ENCODE data around the gene BLID.

Gene BLID

GRCh38 chr11:122093731-122094275 is 22.2 kb downstream of the BLID start:
- Histone ChIP-seq H3K36me3 (ENCODE audit: control insufficient read depth, low read depth, low read length) (no peaks in the 10 kb centered on the region), H3K9ac (ENCODE audit: low read length) (no peak overlapping the region), H3K9me3 (ENCODE audit: control insufficient read depth, low read depth, low read length) (no peaks in the 10 kb centered on the region), H3K27me3 (ENCODE audit: control insufficient read depth, insufficient read depth, low read length) (peaks cover 8% of the 10 kb centered on the region), H3K27ac (ENCODE audit: low read length) (no peak overlapping the region), H3K4me3 (ENCODE audit: low read length) (no peak overlapping the region), H3K4me1 (ENCODE audit: control insufficient read depth, low read depth, low read length) (peaks cover 10% of the 10 kb centered on the region)

- Histone ChIP-seq H3K36me3 (ENCODE audit: control insufficient read depth, low read depth, low read length) (no peaks in the 10 kb centered on the region), H3K9ac (ENCODE audit: low read length) (no peak overlapping the region), H3K27me3 (ENCODE audit: control insufficient read depth, insufficient read depth, low read length) (no peaks in the 10 kb centered on the region), H3K4me3 (ENCODE audit: low read length) (no peak overlapping the region), H3K4me1 (ENCODE audit: control insufficient read depth, low read depth, low read length) (no peaks in the 10 kb centered on the region), H3K27ac (ENCODE audit: low read length) (no peak overlapping the region), H3K9me3 (ENCODE audit: control insufficient read depth, low read depth, low read length) (no peaks in the 10 kb centered on the region)
Measured at GRCh38 chr11:122091835-122092234, 24.2 kb downstream of the BLID start.

- Histone ChIP-seq H3K4me1 (ENCODE audit: control insufficient read depth, low read depth, low read length) (no peaks in the 10 kb centered on the region), H3K27ac (ENCODE audit: low read length) (no peak overlapping the region), H3K27me3 (ENCODE audit: control insufficient read depth, insufficient read depth, low read length) (no peaks in the 10 kb centered on the region), H3K9ac (ENCODE audit: low read length) (no peak overlapping the region), H3K9me3 (ENCODE audit: control insufficient read depth, low read depth, low read length) (no peaks in the 10 kb centered on the region), H3K36me3 (ENCODE audit: control insufficient read depth, low read depth, low read length) (no peaks in the 10 kb centered on the region), H3K4me3 (ENCODE audit: low read length) (no peak overlapping the region)
Measured at GRCh38 chr11:122089111-122089510, 26.9 kb downstream of the BLID start.

GRCh38 chr11:122085712-122086111 is 30.3 kb downstream of the BLID start:
- Histone ChIP-seq H3K4me3 (ENCODE audit: low read length) (no peak overlapping the region), H3K27me3 (ENCODE audit: control insufficient read depth, insufficient read depth, low read length) (no peaks in the 10 kb centered on the region), H3K36me3 (ENCODE audit: control insufficient read depth, low read depth, low read length) (no peaks in the 10 kb centered on the region), H3K9ac (ENCODE audit: low read length) (no peak overlapping the region), H3K27ac (ENCODE audit: low read length) (no peak overlapping the region), H3K9me3 (ENCODE audit: control insufficient read depth, low read depth, low read length) (no peaks in the 10 kb centered on the region), H3K4me1 (ENCODE audit: control insufficient read depth, low read depth, low read length) (no peaks in the 10 kb centered on the region)

GRCh38 chr11:122085264-122085663 is 30.8 kb downstream of the BLID start:
- Histone ChIP-seq H3K36me3 (ENCODE audit: control insufficient read depth, low read depth, low read length) (no peaks in the 10 kb centered on the region), H3K27ac (ENCODE audit: low read length) (no peak overlapping the region), H3K9me3 (ENCODE audit: control insufficient read depth, low read depth, low read length) (no peaks in the 10 kb centered on the region), H3K4me3 (ENCODE audit: low read length) (no peak overlapping the region), H3K4me1 (ENCODE audit: control insufficient read depth, low read depth, low read length) (no peaks in the 10 kb centered on the region), H3K27me3 (ENCODE audit: control insufficient read depth, insufficient read depth, low read length) (no peaks in the 10 kb centered on the region), H3K9ac (ENCODE audit: low read length) (no peak overlapping the region)

- H3K9me3 ChIP-seq (ENCODE audit: control insufficient read depth, low read depth, low read length), result no peaks in the 10 kb centered on the region
- no peaks in the 10 kb centered on the region for H3K36me3 ChIP-seq (ENCODE audit: control insufficient read depth, low read depth, low read length)
- no peak overlapping the region for H3K4me3 ChIP-seq (ENCODE audit: low read length)
- H3K4me1 ChIP-seq (ENCODE audit: control insufficient read depth, low read depth, low read length), result no peaks in the 10 kb centered on the region
- no peak overlapping the region for H3K9ac ChIP-seq (ENCODE audit: low read length)
- H3K27me3 ChIP-seq (ENCODE audit: control insufficient read depth, insufficient read depth, low read length), result no peaks in the 10 kb centered on the region
- no peak overlapping the region for H3K27ac ChIP-seq (ENCODE audit: low read length)
Measured at GRCh38 chr11:122082205-122082604, 33.8 kb downstream of the BLID start.

GRCh38 chr11:122081073-122081472 is 34.9 kb downstream of the BLID start:
- Histone ChIP-seq H3K27me3 (ENCODE audit: control insufficient read depth, insufficient read depth, low read length) (no peaks in the 10 kb centered on the region), H3K9me3 (ENCODE audit: control insufficient read depth, low read depth, low read length) (no peaks in the 10 kb centered on the region), H3K4me1 (ENCODE audit: control insufficient read depth, low read depth, low read length) (no peaks in the 10 kb centered on the region), H3K9ac (ENCODE audit: low read length) (no peak overlapping the region), H3K36me3 (ENCODE audit: control insufficient read depth, low read depth, low read length) (no peaks in the 10 kb centered on the region), H3K27ac (ENCODE audit: low read length) (no peak overlapping the region), H3K4me3 (ENCODE audit: low read length) (no peak overlapping the region)

- Histone ChIP-seq H3K9me3 (ENCODE audit: control insufficient read depth, low read depth, low read length) (no peaks in the 10 kb centered on the region), H3K36me3 (ENCODE audit: control insufficient read depth, low read depth, low read length) (no peaks in the 10 kb centered on the region), H3K9ac (ENCODE audit: low read length) (no peak overlapping the region), H3K4me3 (ENCODE audit: low read length) (no peak overlapping the region), H3K27ac (ENCODE audit: low read length) (no peak overlapping the region), H3K4me1 (ENCODE audit: control insufficient read depth, low read depth, low read length) (no peaks in the 10 kb centered on the region), H3K27me3 (ENCODE audit: control insufficient read depth, insufficient read depth, low read length) (no peaks in the 10 kb centered on the region)
Measured at GRCh38 chr11:122077459-122077858, 38.6 kb downstream of the BLID start.

GRCh38 chr11:122076512-122077120 is 39.4 kb downstream of the BLID start:
- H3K4me3 ChIP-seq (ENCODE audit: low read length), result no peak overlapping the region
- no peaks in the 10 kb centered on the region for H3K27me3 ChIP-seq (ENCODE audit: control insufficient read depth, insufficient read depth, low read length)
- H3K27ac ChIP-seq (ENCODE audit: low read length), result no peak overlapping the region
- no peak overlapping the region for H3K9ac ChIP-seq (ENCODE audit: low read length)
- no peaks in the 10 kb centered on the region for H3K36me3 ChIP-seq (ENCODE audit: control insufficient read depth, low read depth, low read length)
- H3K9me3 ChIP-seq (ENCODE audit: control insufficient read depth, low read depth, low read length), result no peaks in the 10 kb centered on the region
- H3K4me1 ChIP-seq (ENCODE audit: control insufficient read depth, low read depth, low read length), result peaks cover 4% of the 10 kb centered on the region

- H3K9ac ChIP-seq (ENCODE audit: low read length), result no peak overlapping the region
- H3K27ac ChIP-seq (ENCODE audit: low read length), result no peak overlapping the region
- H3K4me1 ChIP-seq (ENCODE audit: control insufficient read depth, low read depth, low read length), result peaks cover 4% of the 10 kb centered on the region
- H3K4me3 ChIP-seq (ENCODE audit: low read length), result no peak overlapping the region
- no peaks in the 10 kb centered on the region for H3K36me3 ChIP-seq (ENCODE audit: control insufficient read depth, low read depth, low read length)
- no peaks in the 10 kb centered on the region for H3K9me3 ChIP-seq (ENCODE audit: control insufficient read depth, low read depth, low read length)
- no peaks in the 10 kb centered on the region for H3K27me3 ChIP-seq (ENCODE audit: control insufficient read depth, insufficient read depth, low read length)
Measured at GRCh38 chr11:122075016-122075415, 41.0 kb downstream of the BLID start.

GRCh38 chr11:122074022-122074421 is 42.0 kb downstream of the BLID start:
- Histone ChIP-seq H3K4me1 (ENCODE audit: control insufficient read depth, low read depth, low read length) (peaks cover 4% of the 10 kb centered on the region), H3K9me3 (ENCODE audit: control insufficient read depth, low read depth, low read length) (no peaks in the 10 kb centered on the region), H3K9ac (ENCODE audit: low read length) (no peak overlapping the region), H3K27ac (ENCODE audit: low read length) (no peak overlapping the region), H3K4me3 (ENCODE audit: low read length) (no peak overlapping the region), H3K36me3 (ENCODE audit: control insufficient read depth, low read depth, low read length) (no peaks in the 10 kb centered on the region), H3K27me3 (ENCODE audit: control insufficient read depth, insufficient read depth, low read length) (no peaks in the 10 kb centered on the region)

GRCh38 chr11:122071709-122072202 is 44.3 kb downstream of the BLID start:
- Histone ChIP-seq H3K27ac (ENCODE audit: low read length) (no peak overlapping the region), H3K9ac (ENCODE audit: low read length) (no peak overlapping the region), H3K4me3 (ENCODE audit: low read length) (no peak overlapping the region), H3K27me3 (ENCODE audit: control insufficient read depth, insufficient read depth, low read length) (no peaks in the 10 kb centered on the region), H3K36me3 (ENCODE audit: control insufficient read depth, low read depth, low read length) (no peaks in the 10 kb centered on the region), H3K9me3 (ENCODE audit: control insufficient read depth, low read depth, low read length) (no peaks in the 10 kb centered on the region), H3K4me1 (ENCODE audit: control insufficient read depth, low read depth, low read length) (peaks cover 4% of the 10 kb centered on the region)

Data from iPS-18a (cell line).